K562 (cell line): ENCODE data around the gene TLE3. TPM values are rescaled to one million over a fixed set of nuclear protein-coding genes. Genes with fewer than 3 reads are reported as not detected.

Experiments used
- ARID3B ChIP-seq: fragments of 250-450 bp; sonication (Bioruptor Pico); IDR thresholded peaks from 2 replicates; pipeline ENCODE4 v1.4.0; 2020; ENCODE audit warnings: borderline replicate concordance
- CBFB ChIP-seq: sonication (generic); formaldehyde crosslinking; IDR thresholded peaks from 2 replicates; pipeline ENCODE4 v1.4.0; 2020; ENCODE audit warnings: mild to moderate bottlenecking, missing genetic modification reagents
- CTCFL ChIP-seq: IDR thresholded peaks from 2 replicates; pipeline ENCODE4 v1.6.1; 2011; ENCODE audit warnings: borderline replicate concordance, low read depth, mild to moderate bottlenecking, moderate library complexity, low read length; ENCODE audit not compliant: insufficient read depth, poor library complexity, severe bottlenecking
- HOMEZ ChIP-seq: fragments of 250-450 bp; sonication (Bioruptor Pico); IDR thresholded peaks from 2 replicates; pipeline ENCODE4 v1.4.0; 2020; ENCODE audit warnings: mild to moderate bottlenecking, moderate library complexity
- JUND ChIP-seq, 2 experiments: IDR thresholded peaks; 2 replicates in 1 of 2; 3 replicates in 1 of 2; pipeline ENCODE4 v1.6.1; 2011; ENCODE audit warnings: borderline replicate concordance in 2 of 2, low read depth in 2 of 2, low read length in 2 of 2, improper control_type of control experiment in 1 of 2, missing biosample characterization in 1 of 2, missing genetic modification characterization in 1 of 2, missing genetic modification reagents in 1 of 2
- KLF6 ChIP-seq: fragments of 250-450 bp; sonication (Bioruptor Pico); IDR thresholded peaks from 2 replicates; pipeline ENCODE4 v1.4.0; 2020; ENCODE audit warnings: mild to moderate bottlenecking, moderate library complexity, borderline replicate concordance
- SAP30 ChIP-seq: fragments of 200-600 bp; sonication (generic); IDR thresholded peaks from 2 replicates; pipeline ENCODE4 v1.6.1; 2012; ENCODE audit warnings: borderline replicate concordance, low read depth, mild to moderate bottlenecking, moderate library complexity, low read length, control low read depth, inconsistent platforms; ENCODE audit not compliant: insufficient read depth, poor library complexity, severe bottlenecking
- SNAPC5 ChIP-seq: fragments of 250-450 bp; sonication (Bioruptor Pico); IDR thresholded peaks from 2 replicates; pipeline ENCODE4 v1.8.0; 2021; ENCODE audit warnings: moderate library complexity, mild to moderate bottlenecking, inconsistent platforms
- THAP12 ChIP-seq: fragments of 250-450 bp; sonication (Bioruptor Pico); IDR thresholded peaks from 2 replicates; pipeline ENCODE4 v1.9.0; 2021; ENCODE audit warnings: mild to moderate bottlenecking, inconsistent platforms
- TOE1 ChIP-seq, 2 experiments: fragments of 450-650 bp in 1 of 2; sonication (generic) in 1 of 2; formaldehyde crosslinking in 1 of 2; IDR thresholded peaks; 2 replicates each; pipeline versions ENCODE4 v1.7.1 to v1.8.0; 2016 to 2022; ENCODE audit warnings: borderline replicate concordance in 2 of 2, mild to moderate bottlenecking in 2 of 2, antibody characterized with exemption in 1 of 2, inconsistent platforms in 1 of 2, low read depth in 1 of 2, missing genetic modification reagents in 1 of 2, moderate library complexity in 1 of 2
- ZBTB9 ChIP-seq: fragments of 450-650 bp; formaldehyde crosslinking; IDR thresholded peaks from 2 replicates; pipeline ENCODE4 v1.4.0; 2020; ENCODE audit warnings: mild to moderate bottlenecking, moderate library complexity
- ZNF175 ChIP-seq: fragments of 200-800 bp; sonication (Bioruptor generic); IDR thresholded peaks from 2 replicates; pipeline ENCODE4 v1.6.1; 2016; ENCODE audit warnings: low read depth, mild to moderate bottlenecking, missing genetic modification characterization, missing compliant biosample characterization
- ZNF699 ChIP-seq: fragments of 250-450 bp; sonication (Bioruptor Pico); IDR thresholded peaks from 2 replicates; pipeline ENCODE4 v1.8.0; 2021; ENCODE audit warnings: mild to moderate bottlenecking, moderate library complexity; ENCODE audit not compliant: insufficient replicate concordance
- polyA plus RNA-seq, 8 experiments: library from polyadenylated mRNA; depleted of rRNA in 4 of 8; stranded (reverse) in 5 of 8; unstranded in 3 of 8; fragments of >200 nt; fragmentation: Nextera tagmentation in 2 of 8; fragmentation: Illumina TruSeq in 1 of 8; extraction: Ambion mirVana in 2 of 8; extraction: Trizol in 1 of 8; gene quantifications; 2 replicates each; pipeline versions ENCODE4 v1.2.1 to v1.2.3, GENCODE V29; 2011 to 2014; ENCODE audit warnings: inconsistent platforms in 1 of 8, missing spikeins in 1 of 8
- total RNA-seq, 7 experiments: library from RNA; depleted of rRNA in 6 of 7; stranded (reverse); fragments of >200 nt in 6 of 7; fragmentation: Illumina TruSeq in 2 of 7; extraction: Trizol in 2 of 7; gene quantifications; 2 replicates each; pipeline versions ENCODE4 v1.2.1 to v1.2.3, GENCODE V29; 2011 to 2021; ENCODE audit warnings: low replicate concordance in 1 of 7

TLE3 gene
- total and polyA plus RNA-seq, 9 of the 15 experiments (the other 6 are each of a cell fraction or from before 2014, with no cell fraction given), result 1.5 to 84.2 (median 14.1) TPM

GRCh38 chr15:70096215-70097062, 1.3 kb downstream of the TLE3 start (continued):
- TF ChIP-seq JUND (IDR thresholded peaks at IDR 0.05; ENCODE audit: borderline replicate concordance, low read depth, low read length) (no peak), JUND (tag; IDR thresholded peaks at IDR 0.05; ENCODE audit: borderline replicate concordance, low read depth, low read length) (no peak), ZNF699 (CRISPR knock-in tag) (no peak), TOE1 (IDR thresholded peaks at IDR 0.05; ENCODE audit: borderline replicate concordance) (no peak), TOE1 (CRISPR knock-in tag; IDR thresholded peaks at IDR 0.05; ENCODE audit: borderline replicate concordance, low read depth) (no peak), CTCFL (no peak), ZBTB9 (CRISPR knock-in tag) (no peak), ZNF175 (CRISPR knock-in tag) (no peak), HOMEZ (CRISPR knock-in tag) (no peak), SAP30 (no peak), CBFB (CRISPR knock-in tag) (no peak), KLF6 (CRISPR knock-in tag) (no peak), THAP12 (CRISPR knock-in tag) (0 out of 2 replicates have a peak, but pooled peaks have one; percentile 43), SNAPC5 (CRISPR knock-in tag) (no peak), ARID3B (CRISPR knock-in tag) (no peak)
